NCI-H446 treated with DMSO at 0.1 percent for 48 hours (cell line): ENCODE results near the gene CHRNE.
"Not testable (repeated sequence)": the region's sequence is repeated elsewhere in the genome, so short reads cannot be mapped to it uniquely, and the experiment has no call there.

ENCODE experiments used
- DNase-seq: peaks from one replicate; lab custom pipeline; 2025; lab: John Stamatoyannopoulos, UW

CHRNE gene

GRCh38 chr17:4939796-4940554 is 37.1 kb upstream of the CHRNE start, which contains the start of the genes RNF167 and SLC25A11:
RNF167 (plus strand) TSS chr17:4940268; CDS start chr17:4940910, 642 bp downstream.
SLC25A11 (minus strand) TSS chr17:4940046; CDS start chr17:4939910, 136 bp downstream.
- DNase-seq: peak; percentile 99

- no peak for DNase-seq
Observed at GRCh38 chr17:4939546-4939795, 36.6 kb upstream of the CHRNE start.

- DNase-seq: no peak
Observed at GRCh38 chr17:4938688-4939545, 36.0 kb upstream of the CHRNE start.

GRCh38 chr17:4938069-4938491 is 35.2 kb upstream of the CHRNE start:
- DNase-seq: no peak

DNA sequence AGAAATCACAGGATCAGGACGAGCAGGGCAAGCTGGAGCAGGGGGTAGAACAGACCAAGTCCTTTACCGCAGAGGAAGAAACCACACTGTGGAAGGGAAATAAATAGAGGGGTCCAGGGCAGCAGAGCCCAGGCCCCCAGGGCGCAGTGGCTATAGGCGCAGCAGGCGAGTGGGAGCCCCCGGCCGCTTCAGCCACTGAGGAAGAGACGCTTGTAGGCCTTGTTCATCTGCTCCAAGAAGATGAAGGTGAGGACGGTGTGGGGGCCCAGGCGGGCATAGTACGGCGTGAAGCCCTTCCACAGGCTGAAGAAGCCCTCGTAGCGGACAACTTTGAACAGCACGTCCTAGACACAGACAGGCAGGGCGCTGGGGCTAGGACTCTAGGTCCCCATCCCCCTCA is 34.7 kb upstream of the CHRNE start:
- DNase-seq: no peak

GRCh38 chr17:4936436-4936835 is 33.5 kb upstream of the CHRNE start:
- no peak for DNase-seq

GRCh38 chr17:4935650-4936049 is 32.8 kb upstream of the CHRNE start:
- DNase-seq: no peak

- no peak for DNase-seq
Observed at GRCh38 chr17:4934173-4934979, 31.5 kb upstream of the CHRNE start.

DNA sequence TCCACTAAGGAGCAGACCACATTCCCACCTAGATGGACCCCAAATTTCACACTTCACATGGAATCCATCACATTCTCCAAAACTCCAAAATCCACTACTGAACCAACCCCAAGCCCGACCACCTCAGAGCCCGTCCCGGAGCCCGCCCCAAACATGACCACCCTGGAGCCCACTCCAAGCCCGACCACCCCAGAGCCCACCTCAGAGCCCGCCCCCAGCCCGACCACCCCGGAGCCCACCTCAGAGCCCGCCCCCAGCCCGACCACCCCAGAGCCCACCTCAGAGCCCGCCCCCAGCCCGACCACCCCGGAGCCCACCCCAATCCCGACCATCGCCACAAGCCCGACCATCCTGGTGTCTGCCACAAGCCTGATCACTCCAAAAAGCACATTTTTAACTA is 30.7 kb upstream of the CHRNE start:
- DNase-seq: no peak

DNA sequence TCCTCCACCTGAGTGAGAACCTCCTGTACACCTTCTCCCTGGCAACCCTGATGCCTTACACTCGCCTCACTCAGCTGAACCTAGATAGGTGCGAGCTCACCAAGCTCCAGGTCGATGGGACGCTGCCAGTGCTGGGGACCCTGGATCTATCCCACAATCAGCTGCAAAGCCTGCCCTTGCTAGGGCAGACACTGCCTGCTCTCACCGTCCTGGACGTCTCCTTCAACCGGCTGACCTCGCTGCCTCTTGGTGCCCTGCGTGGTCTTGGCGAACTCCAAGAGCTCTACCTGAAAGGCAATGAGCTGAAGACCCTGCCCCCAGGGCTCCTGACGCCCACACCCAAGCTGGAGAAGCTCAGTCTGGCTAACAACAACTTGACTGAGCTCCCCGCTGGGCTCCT is 29.9 kb upstream of the CHRNE start:
- DNase-seq: no peak

DNA sequence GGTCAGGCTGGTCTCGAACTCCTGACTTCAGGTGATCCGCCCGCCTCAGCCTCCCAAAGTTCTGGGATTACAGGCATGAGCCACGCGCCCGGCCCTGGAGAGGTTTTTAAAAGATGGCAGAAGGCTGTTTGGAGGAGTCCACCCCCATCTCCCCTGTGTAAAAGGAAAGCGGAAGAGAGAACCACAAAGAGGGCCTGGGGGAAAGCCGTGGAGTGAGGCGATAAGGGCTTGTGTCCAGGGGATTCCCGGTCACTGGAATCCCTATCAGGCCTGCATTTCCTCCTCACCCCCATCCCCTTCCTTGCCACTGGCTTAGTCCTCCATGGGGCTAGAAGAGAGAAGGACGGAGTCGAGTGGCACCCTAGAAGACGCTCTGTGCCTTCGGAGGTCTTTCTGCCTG is 29.1 kb upstream of the CHRNE start, which contains the start of gene GP1BA:
Gene GP1BA (plus strand): TSS at position 315 of the 400 bp plus-strand sequence. CDS start 328 bp downstream, outside the sequence.
- DNase-seq: no peak

DNA sequence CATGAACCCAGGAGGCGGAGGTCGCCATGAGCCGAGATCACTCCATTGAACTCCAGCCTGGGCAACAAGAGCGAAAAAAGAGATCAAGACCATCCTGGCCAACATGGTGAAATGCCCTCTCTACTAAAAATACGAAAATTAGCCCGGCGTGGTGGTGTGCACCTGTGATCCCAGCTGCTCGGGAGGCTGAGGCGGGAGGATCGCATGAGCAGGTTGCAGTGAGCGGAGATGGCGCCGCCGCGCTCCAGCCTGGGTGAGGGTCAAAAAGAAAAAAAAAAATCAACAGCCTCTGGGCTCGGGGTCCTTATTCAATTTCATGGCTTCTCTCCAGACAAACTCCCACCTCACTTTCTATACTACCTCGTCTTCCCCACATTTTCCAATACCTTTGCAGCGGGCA is 26.0 kb upstream of the CHRNE start:
- no peak for DNase-seq

GRCh38 chr17:4926577-4927335 is 23.9 kb upstream of the CHRNE start:
- DNase-seq: not testable (repeated sequence)

DNA sequence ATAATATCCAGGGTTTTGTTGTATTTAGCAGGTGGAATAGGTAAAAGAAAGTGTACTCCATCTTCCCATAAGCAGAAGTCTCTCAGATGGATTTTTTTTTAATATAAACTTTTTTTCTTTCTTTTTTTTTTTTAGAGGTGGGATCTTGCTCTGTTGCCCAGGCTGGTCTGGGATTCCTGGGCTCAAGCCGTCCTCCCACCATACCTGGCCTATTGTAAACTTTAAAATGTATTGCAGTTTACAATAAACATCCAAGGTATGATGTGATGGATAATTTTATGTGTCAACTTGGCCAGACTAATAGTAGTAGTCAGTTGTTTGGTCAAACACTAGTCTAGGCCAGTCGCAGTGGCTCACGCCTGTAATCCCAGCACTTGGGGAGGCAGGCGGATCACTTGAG is 18.4 kb upstream of the CHRNE start:
- no peak for DNase-seq

- no peak for DNase-seq
Observed at GRCh38 chr17:4920351-4921048, 17.6 kb upstream of the CHRNE start.

DNA sequence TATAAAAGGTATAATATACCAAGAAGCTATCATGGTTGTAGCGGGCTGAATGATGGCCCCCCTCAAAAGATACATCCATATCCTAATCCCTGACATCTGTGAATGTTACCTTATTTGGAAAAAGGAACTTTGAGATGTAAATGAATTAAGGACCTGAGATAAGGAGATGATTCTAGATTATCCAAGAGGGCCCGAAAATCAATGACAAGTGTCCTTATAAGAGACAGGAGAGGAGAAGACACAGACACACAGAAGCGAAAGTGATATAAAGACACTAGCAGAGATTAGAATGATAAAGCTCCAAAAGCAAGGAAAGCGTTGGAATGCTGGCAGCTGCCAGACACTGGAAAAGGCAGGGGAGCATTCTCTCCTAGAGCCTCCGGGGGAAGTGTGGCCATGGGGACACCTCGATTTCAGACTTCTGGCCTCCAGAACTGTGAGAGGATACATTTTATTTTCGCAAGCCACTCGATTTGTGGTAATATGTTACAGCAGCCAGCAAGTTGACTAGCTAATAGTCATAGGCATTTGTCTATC is 16.7 kb upstream of the CHRNE start:
- no peak for DNase-seq

DNA sequence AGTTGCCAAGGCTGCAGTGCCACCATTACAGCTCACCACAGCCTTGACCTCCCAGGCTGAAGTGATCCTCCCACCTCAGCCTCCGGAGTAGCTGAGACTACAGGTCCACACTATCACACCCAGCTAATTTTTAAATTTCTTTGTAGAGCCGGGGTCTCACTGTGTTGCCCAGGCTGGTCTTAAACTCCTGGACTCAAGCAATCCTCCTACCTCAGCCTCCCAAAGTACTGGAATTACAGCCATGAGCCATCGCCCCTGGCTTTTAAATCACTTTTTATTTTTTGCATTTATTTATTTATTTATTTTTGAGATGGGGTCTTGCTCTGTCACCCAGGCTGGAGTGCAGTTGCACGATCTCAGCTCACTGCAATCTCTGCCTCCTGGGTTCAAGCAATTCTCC is 11.7 kb upstream of the CHRNE start:
- not testable (repeated sequence) for DNase-seq

- DNase-seq: no peak
Observed at GRCh38 chr17:4913994-4914393, 11.1 kb upstream of the CHRNE start.

- DNase-seq: peak; percentile 55
Observed at GRCh38 chr17:4908711-4909496, 6.0 kb upstream of the CHRNE start.

- DNase-seq: no peak
Observed at GRCh38 chr17:4908301-4908700, 5.4 kb upstream of the CHRNE start.
